Astrocyte (in vitro differentiated cells and primary cell): Measurements from ENCODE around the gene MDFIC. TPM values are rescaled to one million over a fixed set of nuclear protein-coding genes. Genes with fewer than 3 reads are reported as not detected.

Experiments
- DNase-seq: peaks from one replicate; pipeline ENCODE4 v3.0.0-alpha.2; 2010; ENCODE audit warnings: low read depth
- FAIRE-seq: peaks from 2 replicates; lab custom pipeline; 2011; peaks lifted over from hg19 to GRCh38; lab: Jason Lieb, UNC
- H2AFZ ChIP-seq: 2 replicates; pipeline ENCODE4 v1.6.0; 2012; ENCODE audit warnings: low read depth, low read length, inconsistent platforms
- H3K27ac ChIP-seq: 2 replicates; pipeline ENCODE4 v1.5.1; 2011; ENCODE audit warnings: low read depth, low read length, inconsistent platforms
- H3K27me3 ChIP-seq: 2 replicates; pipeline ENCODE4 v1.6.0; 2011; ENCODE audit warnings: low read length, inconsistent platforms; ENCODE audit not compliant: insufficient read depth
- H3K36me3 ChIP-seq: 2 replicates; pipeline ENCODE4 v1.5.1; 2011; ENCODE audit warnings: low read length, inconsistent platforms; ENCODE audit not compliant: insufficient read depth
- H3K4me1 ChIP-seq: 2 replicates; pipeline ENCODE4 v1.5.1; 2011; ENCODE audit warnings: low read length, inconsistent platforms; ENCODE audit not compliant: insufficient read depth
- H3K4me2 ChIP-seq: 2 replicates; pipeline ENCODE4 v1.6.0; 2012; ENCODE audit warnings: low read length, inconsistent platforms
- H3K4me3 ChIP-seq: 2 replicates; pipeline ENCODE4 v1.5.1; 2011; ENCODE audit warnings: low read depth, mild to moderate bottlenecking, low read length, inconsistent platforms; ENCODE audit not compliant: insufficient read depth
- H3K79me2 ChIP-seq: 2 replicates; pipeline ENCODE4 v1.6.0; 2012; ENCODE audit warnings: mild to moderate bottlenecking, low read length, inconsistent platforms; ENCODE audit not compliant: insufficient read depth
- H3K9ac ChIP-seq: 2 replicates; pipeline ENCODE4 v1.6.0; 2012; ENCODE audit warnings: mild to moderate bottlenecking, low read length, inconsistent platforms
- H3K9me3 ChIP-seq: 2 replicates; pipeline ENCODE4 v1.5.1; 2012; ENCODE audit warnings: low read depth, mild to moderate bottlenecking, low read length, inconsistent platforms; ENCODE audit not compliant: insufficient read depth
- H4K20me1 ChIP-seq: 2 replicates; pipeline ENCODE4 v1.6.0; 2012; ENCODE audit warnings: low read length, inconsistent platforms; ENCODE audit not compliant: insufficient read depth
- H3K27ac Mint-ChIP-seq: one replicate; pipeline ENCODE4 v1.8.0; 2021; ENCODE audit warnings: mild to moderate bottlenecking, mixed read lengths; ENCODE audit not compliant: unreplicated experiment
- H3K27me3 Mint-ChIP-seq: one replicate; pipeline ENCODE4 v1.8.0; 2021; ENCODE audit warnings: low read depth, mixed read lengths; ENCODE audit not compliant: unreplicated experiment
- H3K36me3 Mint-ChIP-seq: one replicate; pipeline ENCODE4 v1.8.0; 2021; ENCODE audit warnings: low read depth, mixed read lengths; ENCODE audit not compliant: unreplicated experiment
- H3K4me1 Mint-ChIP-seq: one replicate; pipeline ENCODE4 v1.8.0; 2021; ENCODE audit warnings: low read depth, mixed read lengths; ENCODE audit not compliant: unreplicated experiment
- H3K4me3 Mint-ChIP-seq: one replicate; pipeline ENCODE4 v1.8.0; 2021; ENCODE audit warnings: mild to moderate bottlenecking, moderate library complexity, mixed read lengths; ENCODE audit not compliant: unreplicated experiment
- H3K9me3 Mint-ChIP-seq: one replicate; pipeline ENCODE4 v1.8.0; 2021; ENCODE audit warnings: mild to moderate bottlenecking, mixed read lengths; ENCODE audit not compliant: unreplicated experiment
- CTCF ChIP-seq: IDR thresholded peaks from 2 replicates; pipeline ENCODE4 v1.5.1; 2011; ENCODE audit warnings: low read depth, mild to moderate bottlenecking, inconsistent platforms, low read length, moderate library complexity; ENCODE audit not compliant: insufficient read depth
- EZH2 ChIP-seq: IDR thresholded peaks from 2 replicates; pipeline ENCODE4 v1.6.1; 2012; ENCODE audit warnings: mild to moderate bottlenecking, low read length, inconsistent platforms; ENCODE audit not compliant: insufficient read depth
- total RNA-seq: library from RNA; stranded (reverse); gene quantifications from 2 replicates; pipeline ENCODE4 v1.2.1, GENCODE V29; 2021

MDFIC gene
- total RNA-seq, 1 donor from 2014 or later, result 20.3 TPM

DNA sequence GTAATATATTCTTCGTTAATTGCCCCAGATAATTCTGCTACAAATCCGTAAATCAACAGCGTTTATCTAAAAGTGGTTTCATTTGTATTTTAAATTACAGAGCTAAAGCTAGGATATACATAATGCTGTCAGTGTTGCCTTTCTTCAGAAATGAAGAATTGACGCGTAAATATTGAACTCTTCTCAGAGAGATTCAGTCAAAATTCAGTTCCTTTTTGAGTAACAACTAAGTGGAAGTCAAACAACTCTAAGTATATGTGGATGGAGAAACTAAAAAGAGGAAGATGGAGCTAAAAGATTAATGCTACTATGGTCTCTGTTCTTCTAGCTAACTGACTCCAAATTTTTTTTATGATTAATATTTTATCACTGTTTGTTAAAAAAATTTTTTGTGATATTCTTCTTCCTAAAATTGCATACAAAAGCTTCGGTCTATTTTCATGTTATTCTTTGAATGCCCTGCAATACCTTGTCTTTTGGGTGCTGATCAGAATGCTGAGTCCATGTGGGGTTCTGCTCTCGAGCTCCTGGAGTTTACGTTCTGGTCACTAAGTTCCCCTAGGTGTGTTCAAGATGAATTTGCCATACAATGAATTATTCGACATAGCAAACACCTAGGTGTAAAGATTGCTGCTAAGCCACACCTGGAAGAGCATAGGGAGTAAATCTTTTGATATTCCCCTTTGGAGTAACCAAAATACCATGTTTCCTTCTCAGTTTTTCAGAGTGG is 20.7 kb downstream of the MDFIC start:
- Histone ChIP-seq H3K79me2 (peaks cover 24% of the 10 kb centered on the region), H3K9me3 (no peaks in the 10 kb centered on the region), H3K4me1 (peaks cover 17% of the 10 kb centered on the region), H3K36me3 (peaks cover 6% of the 10 kb centered on the region), H3K4me2 (no peak overlapping the region), H3K4me3 (no peak overlapping the region), H4K20me1 (no peaks in the 10 kb centered on the region), H3K27me3 (no peaks in the 10 kb centered on the region), H2AFZ (no peak overlapping the region), H3K27ac (no peak overlapping the region), H3K9ac (no peak overlapping the region)
- no peaks in the 10 kb centered on the region for H3K27me3 Mint-ChIP-seq
- H3K4me1 Mint-ChIP-seq, result peaks cover 7% of the 10 kb centered on the region
- TF ChIP-seq CTCF (no peak), EZH2 (no peak)
- DNase-seq, result no peak
- no peaks in the 10 kb centered on the region for H3K9me3 Mint-ChIP-seq
- H3K36me3 Mint-ChIP-seq, result no peaks in the 10 kb centered on the region
- H3K4me3 Mint-ChIP-seq, result no peak overlapping the region
- no peak for FAIRE-seq
- H3K27ac Mint-ChIP-seq, result no peak overlapping the region

GRCh38 chr7:114943530-114943929 is 21.6 kb downstream of the MDFIC start:
- no peak for TF ChIP-seq CTCF
- FAIRE-seq (no peak), DNase-seq (no peak)
- H3K4me1 Mint-ChIP-seq, result peaks cover 7% of the 10 kb centered on the region
- Histone ChIP-seq H3K4me3 (no peak overlapping the region), H3K9ac (no peak overlapping the region), H3K4me2 (no peak overlapping the region), H3K27ac (no peak overlapping the region), H3K79me2 (peaks cover 20% of the 10 kb centered on the region), H3K36me3 (peaks cover 6% of the 10 kb centered on the region), H4K20me1 (no peaks in the 10 kb centered on the region), H3K9me3 (no peaks in the 10 kb centered on the region), H2AFZ (no peak overlapping the region), H3K27me3 (no peaks in the 10 kb centered on the region), H3K4me1 (peaks cover 17% of the 10 kb centered on the region)
- H3K27ac Mint-ChIP-seq, result no peak overlapping the region
- no peaks in the 10 kb centered on the region for H3K9me3 Mint-ChIP-seq
- H3K36me3 Mint-ChIP-seq, result no peaks in the 10 kb centered on the region
- no peak overlapping the region for H3K4me3 Mint-ChIP-seq
- no peaks in the 10 kb centered on the region for H3K27me3 Mint-ChIP-seq

DNA sequence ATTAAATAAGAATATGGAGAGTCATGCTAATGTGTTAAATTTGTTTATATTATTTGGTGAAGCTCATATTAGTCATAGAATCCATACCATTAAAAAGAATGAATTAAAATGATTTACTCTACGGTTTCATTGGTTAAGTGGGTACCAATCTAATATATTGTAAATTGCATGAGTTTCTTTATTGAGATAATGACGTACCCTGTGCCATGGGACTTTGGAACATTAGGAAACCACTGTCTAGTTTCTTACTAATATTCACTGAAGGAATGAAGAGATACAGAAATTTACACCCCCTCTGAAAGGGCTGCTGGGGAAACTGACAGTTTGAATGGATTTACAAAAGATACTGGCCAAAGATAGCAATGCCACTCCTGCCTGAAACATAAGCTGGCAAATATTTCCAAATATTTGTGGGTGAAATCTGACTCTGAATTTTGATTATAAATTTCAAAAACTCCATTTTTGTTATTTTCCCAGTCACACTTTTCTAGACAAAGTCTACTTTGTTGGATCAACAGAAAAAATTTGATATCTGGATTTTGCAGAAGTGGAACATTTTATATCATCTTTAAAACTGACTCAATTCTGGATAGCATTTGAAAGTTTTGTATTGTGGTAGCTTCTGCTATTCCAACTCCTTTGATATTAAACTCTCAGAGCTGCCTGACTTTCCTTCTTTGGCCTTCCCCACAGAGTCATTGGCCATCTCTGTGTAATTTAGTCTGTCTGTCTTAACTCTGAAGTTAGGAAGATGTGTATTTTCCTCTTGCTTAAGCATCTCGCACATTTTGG is 22.3 kb downstream of the MDFIC start:
- TF ChIP-seq CTCF, result no peak
- TF ChIP-seq EZH2, result no peak
- peaks cover 20% of the 10 kb centered on the region for H3K79me2 ChIP-seq
- no peaks in the 10 kb centered on the region for H3K27me3 Mint-ChIP-seq
- H3K27me3 ChIP-seq, result no peaks in the 10 kb centered on the region
- peaks cover 7% of the 10 kb centered on the region for H3K4me1 Mint-ChIP-seq
- peak overlapping the region; percentile 73 for H3K27ac ChIP-seq
- peak overlapping the region; percentile 64 for H3K9ac ChIP-seq
- peaks cover 6% of the 10 kb centered on the region for H3K36me3 ChIP-seq
- H2AFZ ChIP-seq, result peak overlapping the region; percentile 63
- no peak overlapping the region for H3K4me3 Mint-ChIP-seq
- no peaks in the 10 kb centered on the region for H3K9me3 ChIP-seq
- peaks cover 17% of the 10 kb centered on the region for H3K4me1 ChIP-seq
- FAIRE-seq (no peak), DNase-seq (peak; percentile 57)
- no peaks in the 10 kb centered on the region for H3K9me3 Mint-ChIP-seq
- no peaks in the 10 kb centered on the region for H4K20me1 ChIP-seq
- H3K36me3 Mint-ChIP-seq, result no peaks in the 10 kb centered on the region
- H3K4me2 ChIP-seq, result peak overlapping the region; percentile 83
- H3K27ac Mint-ChIP-seq, result peak overlapping the region; percentile 73
- H3K4me3 ChIP-seq, result no peak overlapping the region
